CD4-positive, alpha-beta T cell treated with Interleukin-2 at 100 ng/mL for 4 hours (primary cell): ENCODE measurements around the gene CNTN4.

Experiments used
- DNase-seq: peaks from one replicate; pipeline ENCODE4 v3.0.0-alpha.2; 2020; ENCODE audit warnings: low spot score

Gene CNTN4

DNA sequence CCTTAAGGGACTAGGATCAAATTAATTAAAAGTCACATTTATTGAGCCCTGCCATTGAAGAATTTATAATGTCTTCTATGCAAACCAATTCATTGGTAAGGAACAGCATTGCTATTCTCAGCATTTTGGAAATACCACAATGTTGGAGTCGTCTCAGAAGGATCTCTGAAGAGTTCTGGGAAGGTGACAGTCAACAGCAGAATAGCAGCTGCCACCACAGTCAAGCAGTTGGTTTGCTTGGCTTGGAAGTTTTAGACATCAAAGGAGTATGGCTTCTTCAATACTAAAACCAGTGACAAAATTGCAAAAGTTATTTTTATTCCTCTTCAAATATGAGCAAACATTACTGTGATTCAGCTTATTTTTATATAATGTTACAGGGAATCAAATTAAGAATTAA is 167.9 kb downstream of the CNTN4 start:
- no peak for DNase-seq

DNA sequence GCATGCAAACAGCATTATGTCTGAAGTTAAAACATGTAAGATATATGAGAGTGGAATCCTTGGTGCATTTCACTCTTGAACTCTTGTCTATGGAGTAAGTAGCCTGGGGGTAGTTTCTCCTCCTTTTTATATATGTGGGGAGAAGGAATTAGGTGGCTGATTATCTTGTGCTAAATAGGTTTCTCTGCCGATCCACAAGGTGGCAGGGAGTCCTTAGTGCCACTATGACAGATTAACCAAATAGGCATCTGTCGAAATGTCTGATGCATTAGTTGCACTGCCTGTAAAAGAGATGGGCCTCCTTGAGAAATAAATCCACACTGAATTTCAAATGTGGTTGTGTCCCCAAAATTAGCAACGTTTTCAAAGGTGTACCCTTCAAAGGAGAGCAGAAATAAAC is 170.1 kb downstream of the CNTN4 start:
- no peak for DNase-seq

DNA sequence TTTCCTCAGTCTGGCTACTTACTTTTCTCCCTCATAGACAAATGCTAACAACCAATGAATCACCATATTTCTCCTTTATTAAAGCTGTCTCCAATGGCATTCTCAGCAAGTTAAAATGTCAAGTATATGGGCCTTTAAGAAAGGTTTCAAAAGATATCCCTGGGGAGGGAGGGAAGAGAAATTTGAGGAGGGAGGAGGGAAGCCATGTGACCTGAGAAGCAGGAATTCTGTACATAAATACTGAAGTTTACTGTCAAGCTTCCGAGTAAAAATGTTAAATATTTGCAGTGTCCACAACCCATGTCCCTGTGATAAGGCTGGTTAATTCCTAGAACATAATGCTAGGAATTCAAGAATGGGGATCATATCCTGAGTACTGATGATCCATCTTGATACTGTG is 175.9 kb downstream of the CNTN4 start:
- DNase-seq, result no peak

DNA sequence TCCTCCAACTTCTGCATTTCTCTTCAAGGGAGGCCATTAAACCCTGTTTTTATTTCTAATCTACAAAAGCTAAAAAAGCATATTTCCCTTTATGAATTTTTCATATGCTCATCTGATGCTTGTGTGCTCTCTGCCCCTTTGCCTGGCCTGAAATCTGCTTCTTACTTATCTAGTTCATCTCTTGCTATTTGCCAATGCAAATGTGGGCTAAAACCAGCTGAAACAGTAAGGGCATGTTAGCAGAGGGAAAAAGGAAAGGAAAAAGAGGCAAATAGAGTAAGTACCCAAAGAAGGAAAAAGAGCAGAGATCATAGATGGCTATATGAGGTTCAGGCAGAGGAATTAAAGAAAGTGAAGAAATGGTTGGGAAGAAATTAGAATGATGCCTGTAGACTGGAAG is 185.2 kb downstream of the CNTN4 start:
- no peak for DNase-seq

DNA sequence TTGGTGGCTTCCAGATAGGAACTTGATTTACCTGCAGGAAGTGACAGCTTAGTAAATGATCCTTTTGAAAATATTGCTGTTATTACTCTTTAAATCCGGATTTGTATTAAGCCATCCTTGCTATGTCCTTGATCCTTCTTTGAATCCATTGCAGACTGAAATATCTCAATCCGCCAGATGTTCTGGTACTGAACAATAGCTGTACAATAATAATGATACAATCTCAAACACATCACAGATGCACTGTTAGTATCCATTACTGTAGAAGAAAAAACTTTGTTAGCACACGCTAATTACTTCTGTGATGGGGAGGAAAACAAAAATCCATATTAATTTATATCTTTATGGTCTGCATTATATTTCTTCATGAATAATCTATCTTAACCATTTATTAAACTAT is 202.3 kb downstream of the CNTN4 start:
- DNase-seq, result no peak

DNA sequence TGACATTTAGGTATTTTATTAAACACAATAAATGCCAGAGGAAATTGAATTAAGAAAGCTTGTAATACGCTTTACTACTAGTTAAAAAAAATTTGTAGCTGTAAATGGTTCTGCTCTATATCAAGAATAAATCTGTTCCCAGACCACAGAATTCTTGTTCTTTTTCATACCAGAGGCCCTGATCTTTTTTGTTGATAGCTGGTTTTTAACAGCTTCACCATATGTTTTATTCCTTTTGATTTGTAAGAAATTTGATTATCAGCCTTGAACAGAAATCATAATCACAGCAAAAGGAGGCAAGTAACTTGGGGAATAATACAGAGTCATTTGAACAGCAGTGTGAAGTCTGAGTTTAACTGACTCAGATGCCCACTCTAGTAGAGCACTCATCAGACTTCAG is 202.7 kb downstream of the CNTN4 start:
- DNase-seq, result no peak

DNA sequence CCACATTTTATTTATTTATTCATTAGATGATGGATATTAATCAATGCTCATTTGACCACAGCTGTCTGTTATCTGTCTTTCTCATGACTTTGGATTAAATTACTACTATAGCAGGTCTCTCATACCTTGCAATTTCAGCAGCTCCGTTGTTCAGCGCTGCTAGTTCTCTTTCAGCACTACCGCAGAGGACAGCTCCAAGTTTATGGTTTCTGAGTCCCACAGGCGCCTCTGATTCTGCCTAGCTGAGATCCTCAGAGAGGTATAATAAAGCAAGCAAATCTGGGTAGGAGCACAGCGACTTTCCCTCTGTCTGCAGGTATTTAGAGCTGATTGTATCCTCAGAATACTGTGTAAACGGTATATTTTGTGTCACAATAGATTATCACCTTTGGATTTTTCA is 204.9 kb downstream of the CNTN4 start:
- no peak for DNase-seq

DNA sequence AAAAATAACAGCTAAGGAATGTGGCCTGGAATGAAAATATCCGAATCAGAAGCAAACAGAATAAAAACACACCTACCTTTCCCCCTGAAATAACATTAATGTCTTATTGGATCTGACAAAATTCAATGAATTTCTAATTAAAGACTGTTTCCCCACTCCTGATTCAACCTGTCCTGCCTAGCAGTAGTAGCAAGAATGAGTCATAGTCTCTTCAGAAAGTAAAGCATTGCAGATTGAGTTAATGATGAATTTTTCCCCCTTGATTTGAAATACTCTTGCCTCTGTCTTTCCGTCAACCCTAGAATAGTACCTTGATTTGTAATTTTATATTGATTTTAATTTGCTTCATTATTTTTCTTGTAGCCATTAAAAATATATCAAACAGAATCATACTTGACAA is 212.4 kb downstream of the CNTN4 start:
- DNase-seq, result no peak

DNA sequence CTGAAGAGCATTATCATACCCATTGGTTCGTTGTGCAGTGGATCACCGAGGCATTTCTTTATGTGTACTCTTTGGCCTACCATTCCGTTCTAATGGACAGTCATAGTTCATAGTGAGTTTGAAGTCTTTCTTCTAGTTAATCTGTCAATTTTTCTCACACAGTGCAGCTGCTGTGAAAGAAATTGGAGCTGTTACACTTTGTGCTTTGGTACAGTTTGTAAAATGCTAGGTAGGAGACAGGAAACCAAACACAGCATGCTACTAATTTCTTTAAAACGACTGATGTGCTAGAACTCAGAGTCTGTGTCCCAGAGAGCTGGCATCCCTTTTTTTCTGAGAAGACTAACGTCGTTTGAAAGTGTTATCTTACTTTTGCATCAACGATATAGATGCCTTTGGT is 218.9 kb downstream of the CNTN4 start:
- no peak for DNase-seq

DNA sequence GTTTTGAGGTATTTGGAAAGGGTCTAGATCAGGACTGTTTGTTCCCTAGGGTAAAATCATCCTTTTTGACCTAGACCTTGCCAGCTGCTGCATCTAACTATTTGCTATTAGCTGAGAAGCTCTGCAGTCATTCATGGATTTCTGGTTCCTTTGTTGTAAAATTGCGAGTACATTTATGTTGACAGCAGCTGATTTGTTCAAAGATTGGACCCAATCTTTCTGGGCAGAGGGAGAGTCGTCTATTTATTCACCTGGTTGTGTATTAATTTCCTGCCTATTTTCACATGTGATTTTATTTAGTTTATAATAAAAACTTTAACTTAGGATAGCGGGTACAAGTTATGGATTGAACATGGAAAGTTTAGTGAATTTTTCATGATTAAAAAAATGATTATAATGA is 236.3 kb downstream of the CNTN4 start:
- DNase-seq, result no peak

DNA sequence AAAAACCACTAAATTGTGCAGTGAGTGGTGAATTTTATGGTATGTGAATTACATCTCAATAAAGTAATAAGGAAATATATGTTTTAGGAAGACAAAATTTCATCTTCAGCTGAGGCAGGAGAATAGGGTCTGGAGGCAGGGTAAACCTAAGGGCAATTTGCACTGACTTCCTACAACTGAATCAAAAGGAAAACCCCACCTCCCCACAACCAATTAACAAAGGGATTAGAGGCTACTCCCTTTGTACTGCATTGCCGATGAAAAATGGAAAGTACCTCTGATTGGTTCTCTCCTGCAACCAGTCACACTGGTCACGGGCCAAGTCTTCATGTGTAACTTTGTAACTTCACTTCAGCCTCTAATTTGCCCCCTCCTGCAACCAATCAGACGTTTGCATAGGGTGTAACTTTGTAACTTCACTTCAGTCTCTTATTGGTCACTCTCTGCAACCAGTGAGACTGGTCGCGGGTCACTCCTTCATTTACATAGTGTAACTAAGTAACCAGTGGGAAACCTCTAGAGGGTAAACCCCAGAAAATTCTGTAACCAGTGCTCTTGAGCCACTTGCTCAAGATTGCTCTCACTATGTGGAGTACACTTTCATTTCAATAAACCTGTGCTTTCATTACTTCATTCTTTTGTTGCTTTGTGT is 244.5 kb downstream of the CNTN4 start:
- no peak for DNase-seq

DNA sequence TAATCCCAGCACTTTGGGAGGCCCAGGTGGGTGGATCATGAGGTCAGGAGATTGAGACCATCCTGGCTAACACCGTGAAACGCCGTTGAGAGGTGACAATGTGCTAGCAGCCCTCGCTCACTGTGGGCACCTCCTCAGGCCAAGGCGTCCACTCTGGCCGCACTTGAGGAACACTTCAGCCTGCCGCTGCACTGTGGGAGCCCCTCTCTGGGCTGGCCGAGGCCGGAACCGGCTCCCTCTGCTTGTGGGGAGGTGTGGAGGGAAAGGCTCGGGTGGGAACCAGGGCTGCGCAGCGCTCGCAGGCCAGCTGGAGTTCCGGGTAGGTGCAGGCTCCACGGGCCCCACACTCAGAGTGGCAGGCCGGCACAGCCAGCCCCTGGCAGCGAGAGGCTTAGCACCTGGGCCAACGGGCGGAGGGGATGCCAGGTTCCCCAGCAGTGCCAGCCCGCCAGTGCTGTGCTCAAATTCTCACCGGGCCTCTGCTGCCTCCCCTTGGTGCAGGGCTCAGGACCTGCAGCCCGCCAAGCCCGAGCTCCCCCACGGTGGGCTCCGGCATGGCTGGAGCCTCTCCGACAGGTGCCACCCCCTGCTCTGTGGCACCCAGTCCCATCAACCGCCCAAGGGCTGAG is 253.6 kb downstream of the CNTN4 start:
- DNase-seq, result no peak

DNA sequence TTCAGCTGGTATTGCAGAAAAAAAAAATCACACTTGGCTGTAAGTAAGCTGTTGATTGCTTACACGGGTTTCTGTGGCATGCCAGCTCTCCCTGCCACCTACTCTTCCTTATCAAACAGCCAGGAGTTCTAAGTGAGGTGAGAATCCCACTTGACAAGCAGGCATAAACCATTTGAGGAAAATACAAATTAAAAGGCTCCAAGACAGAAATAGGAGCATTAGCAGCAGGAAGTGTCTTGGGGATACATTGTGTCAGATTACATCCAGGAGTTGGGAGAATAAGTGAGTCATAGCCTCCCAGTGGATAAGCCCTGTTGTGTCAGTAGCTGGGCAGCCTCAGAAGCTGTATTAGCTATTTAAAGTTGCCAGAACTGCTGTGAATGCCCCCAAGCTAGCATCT is 256.0 kb downstream of the CNTN4 start:
- no peak for DNase-seq

DNA sequence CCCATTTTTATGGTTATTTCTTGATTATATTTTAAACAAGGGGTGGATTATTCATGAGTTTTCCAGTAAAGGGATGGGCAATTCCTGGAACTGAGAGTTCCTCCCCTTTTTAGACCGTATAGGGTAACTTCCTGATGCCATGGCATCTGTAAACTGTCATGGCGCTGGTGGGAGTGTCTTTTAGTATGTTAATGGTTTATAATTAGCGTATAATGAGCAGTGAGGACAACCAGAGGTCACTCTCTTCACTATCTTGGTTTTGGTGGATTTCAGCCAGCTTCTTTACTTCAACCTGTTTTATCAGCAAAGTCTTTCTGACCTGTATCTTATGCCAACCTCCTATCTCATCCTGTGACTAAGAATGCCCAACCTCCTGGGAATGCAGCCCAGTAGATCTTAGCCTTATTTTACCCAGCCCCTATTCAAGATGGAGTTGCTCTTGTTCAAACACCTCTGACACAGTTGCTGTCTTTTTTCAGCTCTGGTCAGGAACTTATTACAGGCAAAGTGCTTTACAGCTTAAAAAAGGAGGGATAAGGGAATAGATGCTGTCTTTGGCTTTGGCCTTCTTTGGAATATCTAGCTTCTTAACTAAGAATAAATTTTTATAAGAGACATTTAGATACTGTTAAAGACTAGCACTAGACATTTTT is 257.8 kb downstream of the CNTN4 start:
- DNase-seq, result no peak

DNA sequence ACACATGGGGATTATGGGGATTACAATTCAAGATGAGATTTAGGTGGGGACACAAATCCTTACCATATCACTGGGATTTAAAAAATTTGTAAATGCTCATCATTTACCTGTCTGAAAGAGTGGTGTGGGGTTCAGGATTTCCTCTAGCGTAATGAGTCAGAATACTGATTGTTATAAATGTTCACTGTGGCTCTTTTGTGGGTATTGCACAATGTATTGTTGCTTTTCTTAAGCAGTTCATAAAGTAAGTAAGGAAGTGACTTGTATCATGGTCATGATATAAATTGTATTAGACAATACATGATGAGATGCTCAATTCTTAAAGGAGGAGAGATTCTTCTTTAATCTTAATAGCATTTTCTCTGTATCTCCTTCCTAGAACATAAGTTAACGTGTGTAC is 262.1 kb downstream of the CNTN4 start:
- DNase-seq, result no peak

DNA sequence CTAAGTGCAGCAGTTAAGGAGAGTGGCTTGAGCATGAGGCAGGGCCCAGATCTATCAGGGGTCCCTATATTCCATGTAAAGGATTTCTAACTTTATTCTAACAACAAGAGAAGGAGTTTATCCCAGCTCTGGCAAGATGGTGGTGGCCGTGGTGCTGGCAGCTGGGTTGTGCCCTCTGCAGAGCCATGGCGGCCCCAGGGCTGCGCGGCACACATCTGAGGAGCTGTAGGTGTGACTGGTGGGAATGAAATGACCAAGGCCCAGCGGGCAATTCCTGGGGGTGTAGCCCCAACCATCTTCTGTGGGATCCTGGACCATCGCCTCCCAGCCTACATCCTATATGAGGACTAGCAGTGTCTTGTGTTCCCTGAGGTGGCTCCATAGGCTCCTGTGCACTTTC is 263.5 kb downstream of the CNTN4 start:
- DNase-seq, result no peak

DNA sequence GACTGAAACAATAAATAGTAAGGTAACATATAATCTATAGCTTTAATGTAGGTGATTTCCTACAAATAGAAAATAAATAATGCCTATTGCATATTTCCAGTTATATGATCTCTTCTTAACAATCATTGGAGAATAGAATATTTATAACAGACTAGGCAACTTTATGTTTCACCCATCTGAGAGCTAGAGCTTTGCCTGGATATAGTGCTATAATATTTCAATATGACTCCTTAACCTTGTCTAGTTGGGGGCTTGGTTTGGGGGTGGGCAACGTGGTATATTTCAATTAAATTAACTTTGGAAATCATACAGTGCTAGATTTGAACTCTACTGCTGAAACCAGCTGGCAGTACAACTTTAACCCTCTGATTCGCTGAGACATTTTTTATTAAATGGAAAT is 265.2 kb downstream of the CNTN4 start:
- no peak for DNase-seq

DNA sequence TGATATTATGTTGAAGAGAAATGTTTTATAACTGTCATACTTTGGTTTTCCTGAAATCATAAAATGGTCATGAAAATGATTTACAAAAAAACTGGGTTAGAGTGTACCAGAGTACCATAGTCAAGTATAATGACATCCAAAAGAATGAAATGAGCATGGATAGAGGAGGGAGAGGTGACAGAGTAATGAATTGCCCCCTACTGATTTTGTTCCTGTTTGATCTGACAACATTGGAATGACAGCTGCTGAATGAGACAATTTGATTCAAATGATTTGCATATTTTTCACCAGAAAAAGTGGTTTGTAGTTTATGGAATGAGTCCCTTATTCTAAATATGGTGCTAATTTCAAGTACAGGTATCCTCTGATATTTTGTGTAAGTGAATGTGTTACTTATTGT is 271.7 kb downstream of the CNTN4 start:
- no peak for DNase-seq

DNA sequence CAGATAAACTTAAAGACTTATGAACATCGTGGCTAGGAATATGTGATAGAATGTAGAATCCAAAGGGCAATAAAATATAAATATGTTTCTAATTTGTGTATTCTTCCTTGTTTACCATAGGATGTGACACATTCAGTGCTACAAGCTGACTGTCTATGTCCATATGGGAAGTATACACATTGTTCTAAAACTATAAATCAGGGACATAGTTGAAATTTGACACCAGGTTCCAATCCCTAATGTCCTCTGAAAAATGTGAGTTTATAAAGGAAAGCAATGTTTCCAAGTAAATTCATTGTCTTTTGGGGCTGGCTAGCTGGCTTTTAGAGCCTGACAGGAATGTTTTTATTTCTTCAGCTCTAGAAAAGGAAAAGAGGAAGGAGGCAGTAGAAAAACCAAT is 273.6 kb downstream of the CNTN4 start:
- DNase-seq, result no peak

DNA sequence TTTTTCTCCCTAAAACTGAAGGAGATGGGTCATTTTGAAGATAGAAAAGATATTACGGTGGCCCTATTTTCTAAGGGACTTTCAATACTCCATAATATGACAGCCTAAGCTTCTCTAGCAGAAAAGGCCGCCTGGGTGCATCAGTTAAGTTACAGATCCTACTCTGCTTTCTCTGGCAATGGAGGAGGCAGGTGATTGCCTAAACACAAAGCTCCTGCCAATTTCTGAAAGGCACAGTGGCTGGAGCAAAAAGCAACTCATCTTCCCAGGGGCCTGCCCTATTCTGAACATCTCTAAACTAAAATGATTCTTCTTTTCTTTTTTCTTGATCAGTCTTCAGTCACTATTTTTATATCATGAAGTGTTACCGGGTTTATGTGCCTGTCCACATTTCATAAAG is 276.7 kb downstream of the CNTN4 start:
- no peak for DNase-seq

DNA sequence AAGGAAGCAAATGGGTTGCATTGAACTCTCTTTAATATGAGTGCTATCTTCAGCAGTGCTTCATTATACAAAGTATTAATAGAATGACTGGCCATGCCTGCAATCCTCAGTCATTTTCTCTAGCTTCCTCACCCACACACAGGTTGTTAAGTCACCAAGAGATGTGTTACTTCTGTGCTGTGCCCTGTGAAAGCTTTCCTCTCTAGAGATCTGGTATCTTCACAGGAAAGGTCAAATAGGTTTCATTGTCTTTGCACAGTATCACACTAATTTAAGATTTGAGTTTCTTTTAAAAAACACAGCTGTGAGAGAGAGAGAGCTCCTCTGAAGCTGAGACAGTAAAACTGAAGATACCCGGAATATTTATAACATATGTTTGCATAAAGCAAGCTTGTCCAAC is 278.6 kb downstream of the CNTN4 start:
- DNase-seq, result no peak

DNA sequence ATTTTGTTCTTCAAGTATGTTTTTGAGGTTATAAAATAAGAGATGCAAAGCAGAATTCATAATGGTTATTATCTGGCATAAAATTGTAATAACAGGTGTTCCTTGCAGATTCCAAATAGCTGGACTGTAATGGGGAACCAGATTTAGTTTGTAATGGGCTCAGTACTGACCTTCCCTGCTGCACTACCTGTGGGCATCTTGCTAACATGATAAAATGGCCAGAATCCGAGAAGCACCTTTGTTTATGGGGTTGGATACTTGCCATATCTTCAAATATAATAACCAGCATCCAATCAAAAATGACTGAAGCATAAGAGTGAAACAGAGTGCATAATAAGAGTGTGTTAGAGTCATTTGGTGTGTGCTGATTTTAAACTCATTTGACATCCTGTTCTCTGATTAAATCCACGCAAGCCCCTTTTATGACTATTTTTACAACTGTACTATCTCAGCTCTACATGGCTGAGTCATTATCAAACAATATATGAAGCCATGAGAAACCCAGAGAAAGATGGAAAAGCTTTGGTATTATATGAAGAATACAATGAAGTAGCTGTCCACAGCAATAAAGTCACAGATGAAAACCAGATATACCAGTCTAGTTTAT is 292.4 kb downstream of the CNTN4 start:
- DNase-seq, result no peak

DNA sequence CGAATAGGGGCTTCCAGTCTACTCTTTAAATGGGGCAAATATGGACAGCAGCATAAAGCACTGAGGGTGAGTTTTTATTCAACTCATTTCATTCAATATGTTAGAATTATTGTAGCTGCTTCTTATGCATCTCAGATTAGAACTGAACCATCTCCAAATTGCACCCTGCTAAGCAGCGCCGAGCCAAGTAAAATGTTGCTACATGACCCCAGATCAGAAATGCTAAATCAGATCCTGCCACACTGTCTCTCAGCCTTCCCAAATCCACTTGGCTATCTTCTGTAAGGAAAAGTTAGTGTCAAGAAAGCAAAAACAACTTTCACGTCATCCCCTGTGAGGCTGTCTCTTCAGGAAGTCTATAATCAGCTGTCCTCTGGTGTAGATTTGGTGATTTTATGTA is 293.2 kb downstream of the CNTN4 start:
- no peak for DNase-seq

DNA sequence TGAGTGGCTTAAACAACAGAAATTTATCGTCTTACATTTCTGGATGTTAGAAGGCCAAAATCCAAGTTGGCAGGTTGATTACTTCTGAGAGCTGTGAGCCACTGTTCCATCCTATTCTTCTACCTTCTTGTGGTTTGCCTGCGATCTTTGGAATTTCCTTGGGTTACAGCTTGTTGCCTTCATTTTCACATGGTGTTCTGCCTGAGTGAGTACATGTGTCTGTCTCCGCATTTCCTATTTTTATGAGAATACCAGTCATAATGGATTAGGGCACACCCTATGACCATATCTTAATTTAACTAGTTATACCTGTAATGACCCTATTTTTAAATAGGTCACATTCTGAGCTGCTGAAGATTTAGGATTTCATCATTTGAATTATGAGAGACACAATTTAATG is 294.3 kb downstream of the CNTN4 start:
- DNase-seq, result no peak
